ENCODE measurements around the gene CPNE8.

The CPNE8 gene

GRCh38 chr12:38831715-38832114, 73.7 kb downstream of the CPNE8 start:
- no peak overlapping the region for H3K9ac ChIP-seq (ENCODE audit: low read length)
- no peak overlapping the region for H3K4me3 ChIP-seq (ENCODE audit: low read length)
- no peaks in the 10 kb centered on the region for H3K9me2 ChIP-seq (replicated peaks; ENCODE audit: insufficient read depth, low read length)
- no peak overlapping the region for H3K4me2 ChIP-seq (ENCODE audit: low read depth, low read length)
- no peaks in the 10 kb centered on the region for H3K79me2 ChIP-seq (ENCODE audit: low read length)
- TF ChIP-seq CTCF (IDR thresholded peaks at IDR 0.05; ENCODE audit: low read length) (no peak), EZH2phosphoT487 (IDR thresholded peaks at IDR 0.05; ENCODE audit: low read length) (no peak), EZH2 (optimal IDR thresholded peaks at IDR 0.05; ENCODE audit: low read depth, low read length) (no peak)
- no peaks in the 10 kb centered on the region; the same call in 1 of the 2 replicates for H3K36me3 ChIP-seq (replicated peaks; ENCODE audit: insufficient read depth, low read length)
- H3F3A ChIP-seq (ENCODE audit: insufficient read depth, low read length), result no peaks in the 10 kb centered on the region
- no peak for DNase-seq
- no peak overlapping the region for H2AFZ ChIP-seq (ENCODE audit: low read length)
- H3K9me3 ChIP-seq (replicated peaks; ENCODE audit: insufficient read depth, low read length), result no peaks in the 10 kb centered on the region
- H3K27me3 ChIP-seq (replicated peaks; ENCODE audit: insufficient read depth, low read length), result no peaks in the 10 kb centered on the region
- no peaks in the 10 kb centered on the region for H4K20me1 ChIP-seq (ENCODE audit: insufficient read depth, low read length)
- no peaks in the 10 kb centered on the region for H3K4me1 ChIP-seq (ENCODE audit: low read length)
- no peak overlapping the region for H3K27ac ChIP-seq (ENCODE audit: low read length)

GRCh38 chr12:38825006-38825405, 80.4 kb downstream of the CPNE8 start:
- Histone ChIP-seq H3K9me2 (replicated peaks; ENCODE audit: insufficient read depth, low read length) (no peaks in the 10 kb centered on the region), H3K4me3 (ENCODE audit: low read length) (no peak overlapping the region), H3K27ac (ENCODE audit: low read length) (no peak overlapping the region), H4K20me1 (ENCODE audit: insufficient read depth, low read length) (no peaks in the 10 kb centered on the region), H3F3A (ENCODE audit: insufficient read depth, low read length) (no peaks in the 10 kb centered on the region), H3K79me2 (ENCODE audit: low read length) (no peaks in the 10 kb centered on the region), H3K36me3 (replicated peaks; ENCODE audit: insufficient read depth, low read length) (no peaks in the 10 kb centered on the region; the same call in 1 of the 2 replicates), H3K4me2 (ENCODE audit: low read depth, low read length) (no peak overlapping the region), H3K9ac (ENCODE audit: low read length) (no peak overlapping the region), H2AFZ (ENCODE audit: low read length) (no peak overlapping the region), H3K9me3 (replicated peaks; ENCODE audit: insufficient read depth, low read length) (no peaks in the 10 kb centered on the region), H3K4me1 (ENCODE audit: low read length) (no peaks in the 10 kb centered on the region), H3K27me3 (replicated peaks; ENCODE audit: insufficient read depth, low read length) (no peaks in the 10 kb centered on the region)
- TF ChIP-seq EZH2 (optimal IDR thresholded peaks at IDR 0.05; ENCODE audit: low read depth, low read length) (no peak), CTCF (IDR thresholded peaks at IDR 0.05; ENCODE audit: low read length) (no peak)
- DNase-seq, result no peak

GRCh38 chr12:38823738-38824137, 81.7 kb downstream of the CPNE8 start:
- Histone ChIP-seq H3K27ac (ENCODE audit: low read length) (no peak overlapping the region), H3K4me1 (ENCODE audit: low read length) (no peaks in the 10 kb centered on the region), H3F3A (ENCODE audit: insufficient read depth, low read length) (no peaks in the 10 kb centered on the region), H3K9me3 (replicated peaks; ENCODE audit: insufficient read depth, low read length) (no peaks in the 10 kb centered on the region), H3K4me2 (ENCODE audit: low read depth, low read length) (no peak overlapping the region), H4K20me1 (ENCODE audit: insufficient read depth, low read length) (no peaks in the 10 kb centered on the region), H3K36me3 (replicated peaks; ENCODE audit: insufficient read depth, low read length) (no peaks in the 10 kb centered on the region; the same call in 1 of the 2 replicates), H3K9ac (ENCODE audit: low read length) (no peak overlapping the region), H3K4me3 (ENCODE audit: low read length) (no peak overlapping the region), H3K27me3 (replicated peaks; ENCODE audit: insufficient read depth, low read length) (no peaks in the 10 kb centered on the region), H3K79me2 (ENCODE audit: low read length) (no peaks in the 10 kb centered on the region), H2AFZ (ENCODE audit: low read length) (no peak overlapping the region), H3K9me2 (replicated peaks; ENCODE audit: insufficient read depth, low read length) (no peaks in the 10 kb centered on the region)
- TF ChIP-seq EZH2 (optimal IDR thresholded peaks at IDR 0.05; ENCODE audit: low read depth, low read length), result no peak
- no peak for DNase-seq

- H2AFZ ChIP-seq (ENCODE audit: low read length), result no peak overlapping the region
Observed at GRCh38 chr12:38823314-38823713, 82.1 kb downstream of the CPNE8 start.

More at GRCh38 chr12:38823314-38823713, 82.1 kb downstream of the CPNE8 start:
- no peaks in the 10 kb centered on the region for H3F3A ChIP-seq (ENCODE audit: insufficient read depth, low read length)
- DNase-seq, result no peak
- no peaks in the 10 kb centered on the region for H3K27me3 ChIP-seq (replicated peaks; ENCODE audit: insufficient read depth, low read length)
- H3K36me3 ChIP-seq (replicated peaks; ENCODE audit: insufficient read depth, low read length), result no peaks in the 10 kb centered on the region
- H3K9me2 ChIP-seq (replicated peaks; ENCODE audit: insufficient read depth, low read length), result no peaks in the 10 kb centered on the region
- H3K27ac ChIP-seq (ENCODE audit: low read length), result no peak overlapping the region
- no peaks in the 10 kb centered on the region for H3K79me2 ChIP-seq (ENCODE audit: low read length)
- no peaks in the 10 kb centered on the region for H4K20me1 ChIP-seq (ENCODE audit: insufficient read depth, low read length)
- H3K4me1 ChIP-seq (ENCODE audit: low read length), result no peaks in the 10 kb centered on the region
- no peak overlapping the region for H3K4me3 ChIP-seq (ENCODE audit: low read length)
- TF ChIP-seq CTCF (IDR thresholded peaks at IDR 0.05; ENCODE audit: low read length) (no peak), EZH2phosphoT487 (IDR thresholded peaks at IDR 0.05; ENCODE audit: low read length) (no peak), EZH2 (optimal IDR thresholded peaks at IDR 0.05; ENCODE audit: low read depth, low read length) (no peak)
- H3K4me2 ChIP-seq (ENCODE audit: low read depth, low read length), result no peak overlapping the region
- H3K9ac ChIP-seq (ENCODE audit: low read length), result no peak overlapping the region
- H3K9me3 ChIP-seq (replicated peaks; ENCODE audit: insufficient read depth, low read length), result no peaks in the 10 kb centered on the region
